ENCODE measurements around the gene FHAD1.

FHAD1 gene

GRCh38 chr1:15261155-15262002, 14.4 kb downstream of the FHAD1 start:
- Histone ChIP-seq H2AK5ac (ENCODE audit: low read depth, low read length) (no peak overlapping the region), H4K8ac (ENCODE audit: low read depth, low read length) (no peak overlapping the region), H3K9ac (ENCODE audit: low read depth, low read length, poor library complexity) (no peak overlapping the region), H3K79me1 (ENCODE audit: low read depth, low read length) (no peaks in the 10 kb centered on the region), H2BK120ac (ENCODE audit: low read depth, low read length) (no peak overlapping the region), H2BK15ac (ENCODE audit: low read length) (no peak overlapping the region), H3K4me1 (ENCODE audit: control insufficient read depth in 2 of 2, insufficient read depth in 1 of 2, low read depth in 1 of 2, low read length in 2 of 2) (peaks cover 0 to 1% of the 10 kb centered on the region in 2 donors), H2BK5ac (ENCODE audit: low read length) (no peak overlapping the region), H4K91ac (ENCODE audit: low read depth, low read length, poor library complexity) (no peak overlapping the region), H3K4me2 (ENCODE audit: insufficient read depth, low read length, poor library complexity, severe bottlenecking) (no peak overlapping the region), H3K4ac (ENCODE audit: low read length) (no peak overlapping the region), H3K18ac (ENCODE audit: low read length) (no peak overlapping the region), H3K9me3 (replicated peaks in 1 of 2; ENCODE audit: control insufficient read depth in 2 of 2, insufficient read depth in 1 of 2, low read depth in 1 of 2, low read length in 2 of 2) (peaks cover 0 to 8% of the 10 kb centered on the region in 2 donors), H3K27ac (replicated peaks; ENCODE audit: low read length) (no peak overlapping the region), H2AFZ (ENCODE audit: low read length) (peak overlapping the region; percentile 74), H3K14ac (ENCODE audit: low read length) (no peak overlapping the region), H3K23ac (ENCODE audit: low read depth, low read length, poor library complexity) (no peak overlapping the region), H3K36me3 (replicated peaks in 1 of 2; ENCODE audit: control insufficient read depth in 2 of 2, insufficient read depth in 2 of 2, low read length in 2 of 2) (no peaks in the 10 kb centered on the region), H3K4me3 (ENCODE audit: low read length in 2 of 2) (no peak overlapping the region), H2BK12ac (ENCODE audit: low read length) (no peak overlapping the region), H3K27me3 (ENCODE audit: control insufficient read depth in 3 of 3, insufficient read depth in 3 of 3, low read depth in 1 of 3, low read length in 3 of 3) (no peaks in the 10 kb centered on the region)
- no CpG with 5 or more reads among the region's 20 CpGs for WGBS, 2 donors (ENCODE audit: extremely low coverage in 2 of 2, insufficient read length in 2 of 2, insufficient replicate concordance in 1 of 2)
- DNase-seq (ENCODE audit: low spot score) = no peak

GRCh38 chr1:15262003-15262377, 15.0 kb downstream of the FHAD1 start:
- H2AK5ac ChIP-seq (ENCODE audit: low read depth, low read length) = no peak overlapping the region
- H3K36me3 ChIP-seq (replicated peaks in 1 of 2; ENCODE audit: control insufficient read depth in 2 of 2, insufficient read depth in 2 of 2, low read length in 2 of 2) = no peaks in the 10 kb centered on the region
- no peaks in the 10 kb centered on the region for H3K27me3 ChIP-seq (ENCODE audit: control insufficient read depth in 3 of 3, insufficient read depth in 3 of 3, low read depth in 1 of 3, low read length in 3 of 3)
- H3K4ac ChIP-seq (ENCODE audit: low read length) = no peak overlapping the region
- H4K8ac ChIP-seq (ENCODE audit: low read depth, low read length) = no peak overlapping the region
- WGBS, 2 donors (ENCODE audit: extremely low coverage in 2 of 2, insufficient read length in 2 of 2, insufficient replicate concordance in 1 of 2) = no CpG with 5 or more reads among the region's 2 CpGs
- H2BK120ac ChIP-seq (ENCODE audit: low read depth, low read length) = no peak overlapping the region
- DNase-seq (ENCODE audit: low spot score) = no peak
- H2BK12ac ChIP-seq (ENCODE audit: low read length) = no peak overlapping the region
- H3K4me3 ChIP-seq (ENCODE audit: low read length in 2 of 2) = no peak overlapping the region
- H3K4me2 ChIP-seq (ENCODE audit: insufficient read depth, low read length, poor library complexity, severe bottlenecking) = no peak overlapping the region
- no peak overlapping the region for H2BK15ac ChIP-seq (ENCODE audit: low read length)
- H3K14ac ChIP-seq (ENCODE audit: low read length) = no peak overlapping the region
- peaks cover 0 to 8% of the 10 kb centered on the region in 2 donors for H3K9me3 ChIP-seq (replicated peaks in 1 of 2; ENCODE audit: control insufficient read depth in 2 of 2, insufficient read depth in 1 of 2, low read depth in 1 of 2, low read length in 2 of 2)
- no peak overlapping the region for H2BK5ac ChIP-seq (ENCODE audit: low read length)
- no peak overlapping the region for H3K27ac ChIP-seq (replicated peaks; ENCODE audit: low read length)
- no peak overlapping the region for H2AFZ ChIP-seq (ENCODE audit: low read length)
- H3K4me1 ChIP-seq (ENCODE audit: control insufficient read depth in 2 of 2, insufficient read depth in 1 of 2, low read depth in 1 of 2, low read length in 2 of 2) = peaks cover 0 to 1% of the 10 kb centered on the region in 2 donors
- no peak overlapping the region for H4K91ac ChIP-seq (ENCODE audit: low read depth, low read length, poor library complexity)
- no peak overlapping the region for H3K18ac ChIP-seq (ENCODE audit: low read length)
- no peak overlapping the region for H3K23ac ChIP-seq (ENCODE audit: low read depth, low read length, poor library complexity)
- no peaks in the 10 kb centered on the region for H3K79me1 ChIP-seq (ENCODE audit: low read depth, low read length)
- no peak overlapping the region for H3K9ac ChIP-seq (ENCODE audit: low read depth, low read length, poor library complexity)

GRCh38 chr1:15262706-15263105, 15.7 kb downstream of the FHAD1 start:
- Histone ChIP-seq H3K18ac (ENCODE audit: low read length) (no peak overlapping the region), H2BK15ac (ENCODE audit: low read length) (no peak overlapping the region), H2BK120ac (ENCODE audit: low read depth, low read length) (no peak overlapping the region), H3K36me3 (replicated peaks in 1 of 2; ENCODE audit: control insufficient read depth in 2 of 2, insufficient read depth in 2 of 2, low read length in 2 of 2) (no peaks in the 10 kb centered on the region), H3K4ac (ENCODE audit: low read length) (no peak overlapping the region), H3K4me3 (ENCODE audit: low read length in 2 of 2) (no peak overlapping the region), H4K8ac (ENCODE audit: low read depth, low read length) (no peak overlapping the region), H3K9me3 (replicated peaks in 1 of 2; ENCODE audit: control insufficient read depth in 2 of 2, insufficient read depth in 1 of 2, low read depth in 1 of 2, low read length in 2 of 2) (peaks cover 0 to 8% of the 10 kb centered on the region in 2 donors), H3K23ac (ENCODE audit: low read depth, low read length, poor library complexity) (no peak overlapping the region), H2BK5ac (ENCODE audit: low read length) (no peak overlapping the region), H2AFZ (ENCODE audit: low read length) (no peak overlapping the region), H4K91ac (ENCODE audit: low read depth, low read length, poor library complexity) (no peak overlapping the region), H3K79me1 (ENCODE audit: low read depth, low read length) (no peaks in the 10 kb centered on the region), H2AK5ac (ENCODE audit: low read depth, low read length) (no peak overlapping the region), H3K14ac (ENCODE audit: low read length) (no peak overlapping the region), H3K4me1 (ENCODE audit: control insufficient read depth in 2 of 2, insufficient read depth in 1 of 2, low read depth in 1 of 2, low read length in 2 of 2) (no peaks in the 10 kb centered on the region), H3K27ac (replicated peaks; ENCODE audit: low read length) (no peak overlapping the region), H3K27me3 (ENCODE audit: control insufficient read depth in 3 of 3, insufficient read depth in 3 of 3, low read depth in 1 of 3, low read length in 3 of 3) (no peaks in the 10 kb centered on the region), H3K4me2 (ENCODE audit: insufficient read depth, low read length, poor library complexity, severe bottlenecking) (no peak overlapping the region), H3K9ac (ENCODE audit: low read depth, low read length, poor library complexity) (no peak overlapping the region), H2BK12ac (ENCODE audit: low read length) (no peak overlapping the region)
- no CpG with 5 or more reads among the region's 5 CpGs for WGBS, 2 donors (ENCODE audit: extremely low coverage in 2 of 2, insufficient read length in 2 of 2, insufficient replicate concordance in 1 of 2)
- DNase-seq (ENCODE audit: low spot score) = no peak

- no peak overlapping the region for H3K14ac ChIP-seq (ENCODE audit: low read length)
- H3K27me3 ChIP-seq (ENCODE audit: control insufficient read depth in 3 of 3, insufficient read depth in 3 of 3, low read depth in 1 of 3, low read length in 3 of 3) = no peaks in the 10 kb centered on the region
- H3K4me1 ChIP-seq (ENCODE audit: control insufficient read depth in 2 of 2, insufficient read depth in 1 of 2, low read depth in 1 of 2, low read length in 2 of 2) = no peaks in the 10 kb centered on the region
- no peak for DNase-seq (ENCODE audit: low spot score)
- H2BK5ac ChIP-seq (ENCODE audit: low read length) = no peak overlapping the region
- no peak overlapping the region for H3K18ac ChIP-seq (ENCODE audit: low read length)
- peaks cover 0 to 8% of the 10 kb centered on the region in 2 donors for H3K9me3 ChIP-seq (replicated peaks in 1 of 2; ENCODE audit: control insufficient read depth in 2 of 2, insufficient read depth in 1 of 2, low read depth in 1 of 2, low read length in 2 of 2)
- no peak overlapping the region for H4K91ac ChIP-seq (ENCODE audit: low read depth, low read length, poor library complexity)
- no CpG with 5 or more reads among the region's 2 CpGs for WGBS, 2 donors (ENCODE audit: extremely low coverage in 2 of 2, insufficient read length in 2 of 2, insufficient replicate concordance in 1 of 2)
- H2BK120ac ChIP-seq (ENCODE audit: low read depth, low read length) = no peak overlapping the region
- H3K36me3 ChIP-seq (replicated peaks in 1 of 2; ENCODE audit: control insufficient read depth in 2 of 2, insufficient read depth in 2 of 2, low read length in 2 of 2) = no peaks in the 10 kb centered on the region
- no peak overlapping the region for H2BK15ac ChIP-seq (ENCODE audit: low read length)
- no peak overlapping the region for H3K4me2 ChIP-seq (ENCODE audit: insufficient read depth, low read length, poor library complexity, severe bottlenecking)
- no peak overlapping the region for H2AK5ac ChIP-seq (ENCODE audit: low read depth, low read length)
- H2BK12ac ChIP-seq (ENCODE audit: low read length) = no peak overlapping the region
- no peaks in the 10 kb centered on the region for H3K79me1 ChIP-seq (ENCODE audit: low read depth, low read length)
- no peak overlapping the region for H3K4ac ChIP-seq (ENCODE audit: low read length)
- H3K23ac ChIP-seq (ENCODE audit: low read depth, low read length, poor library complexity) = no peak overlapping the region
- H2AFZ ChIP-seq (ENCODE audit: low read length) = no peak overlapping the region
- no peak overlapping the region for H3K9ac ChIP-seq (ENCODE audit: low read depth, low read length, poor library complexity)
- H4K8ac ChIP-seq (ENCODE audit: low read depth, low read length) = no peak overlapping the region
- no peak overlapping the region for H3K27ac ChIP-seq (replicated peaks; ENCODE audit: low read length)
- H3K4me3 ChIP-seq (ENCODE audit: low read length in 2 of 2) = no peak overlapping the region
Observed at GRCh38 chr1:15264769-15265168, 17.7 kb downstream of the FHAD1 start.
